ENCODE results near the gene BRSK2.
"Not testable (repeated sequence)": the region's sequence is repeated elsewhere in the genome, so short reads cannot be mapped to it uniquely, and the experiment has no call there.

BRSK2 gene

GRCh38 chr11:1410366-1411291 lies 20.9 kb downstream of the BRSK2 start:
- DNase-seq, result no peak

GRCh38 chr11:1411301-1411700 lies 21.6 kb downstream of the BRSK2 start:
- no peak for DNase-seq

- DNase-seq, result not testable (repeated sequence)
Measured at GRCh38 chr11:1411739-1412138, 22.0 kb downstream of the BRSK2 start.

- DNase-seq, result no peak
Measured at GRCh38 chr11:1412377-1413095, 22.8 kb downstream of the BRSK2 start.

GRCh38 chr11:1414650-1415049 lies 24.9 kb downstream of the BRSK2 start:
- no peak for DNase-seq

GRCh38 chr11:1415631-1416030 lies 25.9 kb downstream of the BRSK2 start:
- DNase-seq, result no peak

GRCh38 chr11:1418192-1418795 lies 28.6 kb downstream of the BRSK2 start:
- DNase-seq, result not testable (repeated sequence)

- DNase-seq, result no peak
Measured at GRCh38 chr11:1419811-1420210, 30.1 kb downstream of the BRSK2 start.

- no peak for DNase-seq
Measured at GRCh38 chr11:1421291-1421690, 31.6 kb downstream of the BRSK2 start.

GRCh38 chr11:1422481-1422880 lies 32.7 kb downstream of the BRSK2 start:
- DNase-seq, result no peak

- DNase-seq, result no peak
Measured at GRCh38 chr11:1422981-1423380, 33.2 kb downstream of the BRSK2 start.

GRCh38 chr11:1423406-1423805 lies 33.7 kb downstream of the BRSK2 start:
- not testable (repeated sequence) for DNase-seq

GRCh38 chr11:1425006-1425405 lies 35.3 kb downstream of the BRSK2 start:
- DNase-seq, result no peak

- DNase-seq, result no peak
Measured at GRCh38 chr11:1425439-1425838, 35.7 kb downstream of the BRSK2 start.

- no peak for DNase-seq
Measured at GRCh38 chr11:1428762-1429316, 39.1 kb downstream of the BRSK2 start.

- no peak for DNase-seq
Measured at GRCh38 chr11:1433568-1433967, 43.8 kb downstream of the BRSK2 start.

GRCh38 chr11:1433977-1434640 lies 44.4 kb downstream of the BRSK2 start:
- no peak for DNase-seq

GRCh38 chr11:1435479-1435819 lies 45.7 kb downstream of the BRSK2 start:
- DNase-seq, result not testable (repeated sequence)

- no peak for DNase-seq
Measured at GRCh38 chr11:1435820-1436467, 46.2 kb downstream of the BRSK2 start.

GRCh38 chr11:1436468-1437039 lies 46.8 kb downstream of the BRSK2 start:
- no peak for DNase-seq

GRCh38 chr11:1437500-1437899 lies 47.8 kb downstream of the BRSK2 start:
- peak in 1 of 2 donors; percentile 3 for DNase-seq

Data from stimulated activated CD4-positive, alpha-beta T cell treated with anti-CD3 and anti-CD28 coated beads, Interleukin-2, amount 100 ng/mL, for 48 hours (primary cell).